ENCODE measurements around the gene CHERP.

DNA sequence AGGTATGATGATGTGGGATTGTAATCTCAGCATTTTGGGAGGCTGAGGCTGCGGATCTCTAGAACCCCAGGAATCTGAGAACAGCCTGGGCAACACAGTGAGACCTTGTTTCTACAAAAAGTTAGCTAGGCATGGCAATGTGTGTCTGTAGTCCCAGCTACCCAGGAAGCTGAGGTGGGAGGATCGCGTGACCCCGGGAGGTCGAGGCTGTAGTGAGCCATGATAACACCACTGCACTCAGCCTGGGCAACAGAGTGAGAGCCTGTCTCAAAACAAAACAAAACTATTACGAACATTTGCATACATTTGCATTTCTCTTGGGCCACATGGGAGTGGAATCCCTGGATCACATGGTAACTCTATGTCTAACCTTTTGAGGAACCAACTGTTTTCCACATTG lies 44.4 kb downstream of the CHERP start:
- TF ChIP-seq ZNF264 (CRISPR knock-in tag; IDR thresholded peaks at IDR 0.05), result no peak
- TF ChIP-seq ESRRA (CRISPR knock-in tag; IDR thresholded peaks at IDR 0.05; ENCODE audit: low read depth), result no peak
- TF ChIP-seq, protein P1, sequence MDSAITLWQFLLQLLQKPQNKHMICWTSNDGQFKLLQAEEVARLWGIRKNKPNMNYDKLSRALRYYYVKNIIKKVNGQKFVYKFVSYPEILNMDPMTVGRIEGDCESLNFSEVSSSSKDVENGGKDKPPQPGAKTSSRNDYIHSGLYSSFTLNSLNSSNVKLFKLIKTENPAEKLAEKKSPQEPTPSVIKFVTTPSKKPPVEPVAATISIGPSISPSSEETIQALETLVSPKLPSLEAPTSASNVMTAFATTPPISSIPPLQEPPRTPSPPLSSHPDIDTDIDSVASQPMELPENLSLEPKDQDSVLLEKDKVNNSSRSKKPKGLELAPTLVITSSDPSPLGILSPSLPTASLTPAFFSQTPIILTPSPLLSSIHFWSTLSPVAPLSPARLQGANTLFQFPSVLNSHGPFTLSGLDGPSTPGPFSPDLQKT (CRISPR knock-in tag; IDR thresholded peaks at IDR 0.05; ENCODE audit: borderline replicate concordance), result no peak
- no peak for TF ChIP-seq ZNF777 (CRISPR knock-in tag; IDR thresholded peaks at IDR 0.05)
- TF ChIP-seq ZNF672 (CRISPR knock-in tag; IDR thresholded peaks at IDR 0.05), result no peak
- TF ChIP-seq, protein P2, sequence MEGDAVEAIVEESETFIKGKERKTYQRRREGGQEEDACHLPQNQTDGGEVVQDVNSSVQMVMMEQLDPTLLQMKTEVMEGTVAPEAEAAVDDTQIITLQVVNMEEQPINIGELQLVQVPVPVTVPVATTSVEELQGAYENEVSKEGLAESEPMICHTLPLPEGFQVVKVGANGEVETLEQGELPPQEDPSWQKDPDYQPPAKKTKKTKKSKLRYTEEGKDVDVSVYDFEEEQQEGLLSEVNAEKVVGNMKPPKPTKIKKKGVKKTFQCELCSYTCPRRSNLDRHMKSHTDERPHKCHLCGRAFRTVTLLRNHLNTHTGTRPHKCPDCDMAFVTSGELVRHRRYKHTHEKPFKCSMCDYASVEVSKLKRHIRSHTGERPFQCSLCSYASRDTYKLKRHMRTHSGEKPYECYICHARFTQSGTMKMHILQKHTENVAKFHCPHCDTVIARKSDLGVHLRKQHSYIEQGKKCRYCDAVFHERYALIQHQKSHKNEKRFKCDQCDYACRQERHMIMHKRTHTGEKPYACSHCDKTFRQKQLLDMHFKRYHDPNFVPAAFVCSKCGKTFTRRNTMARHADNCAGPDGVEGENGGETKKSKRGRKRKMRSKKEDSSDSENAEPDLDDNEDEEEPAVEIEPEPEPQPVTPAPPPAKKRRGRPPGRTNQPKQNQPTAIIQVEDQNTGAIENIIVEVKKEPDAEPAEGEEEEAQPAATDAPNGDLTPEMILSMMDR (CRISPR knock-in tag; IDR thresholded peaks at IDR 0.05), result no peak
- TF ChIP-seq, protein P3, sequence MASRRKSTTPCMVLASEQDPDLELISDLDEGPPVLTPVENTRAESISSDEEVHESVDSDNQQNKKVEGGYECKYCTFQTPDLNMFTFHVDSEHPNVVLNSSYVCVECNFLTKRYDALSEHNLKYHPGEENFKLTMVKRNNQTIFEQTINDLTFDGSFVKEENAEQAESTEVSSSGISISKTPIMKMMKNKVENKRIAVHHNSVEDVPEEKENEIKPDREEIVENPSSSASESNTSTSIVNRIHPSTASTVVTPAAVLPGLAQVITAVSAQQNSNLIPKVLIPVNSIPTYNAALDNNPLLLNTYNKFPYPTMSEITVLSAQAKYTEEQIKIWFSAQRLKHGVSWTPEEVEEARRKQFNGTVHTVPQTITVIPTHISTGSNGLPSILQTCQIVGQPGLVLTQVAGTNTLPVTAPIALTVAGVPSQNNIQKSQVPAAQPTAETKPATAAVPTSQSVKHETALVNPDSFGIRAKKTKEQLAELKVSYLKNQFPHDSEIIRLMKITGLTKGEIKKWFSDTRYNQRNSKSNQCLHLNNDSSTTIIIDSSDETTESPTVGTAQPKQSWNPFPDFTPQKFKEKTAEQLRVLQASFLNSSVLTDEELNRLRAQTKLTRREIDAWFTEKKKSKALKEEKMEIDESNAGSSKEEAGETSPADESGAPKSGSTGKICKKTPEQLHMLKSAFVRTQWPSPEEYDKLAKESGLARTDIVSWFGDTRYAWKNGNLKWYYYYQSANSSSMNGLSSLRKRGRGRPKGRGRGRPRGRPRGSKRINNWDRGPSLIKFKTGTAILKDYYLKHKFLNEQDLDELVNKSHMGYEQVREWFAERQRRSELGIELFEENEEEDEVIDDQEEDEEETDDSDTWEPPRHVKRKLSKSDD (CRISPR knock-in tag; IDR thresholded peaks at IDR 0.05; ENCODE audit: low read depth), result no peak
- TF ChIP-seq CHD4 (IDR thresholded peaks at IDR 0.05; ENCODE audit: borderline replicate concordance, low read length), result no peak
- TF ChIP-seq RBFOX2 (IDR thresholded peaks at IDR 0.05; ENCODE audit: low read depth, low read length), result no peak
- TF ChIP-seq, protein P4, sequence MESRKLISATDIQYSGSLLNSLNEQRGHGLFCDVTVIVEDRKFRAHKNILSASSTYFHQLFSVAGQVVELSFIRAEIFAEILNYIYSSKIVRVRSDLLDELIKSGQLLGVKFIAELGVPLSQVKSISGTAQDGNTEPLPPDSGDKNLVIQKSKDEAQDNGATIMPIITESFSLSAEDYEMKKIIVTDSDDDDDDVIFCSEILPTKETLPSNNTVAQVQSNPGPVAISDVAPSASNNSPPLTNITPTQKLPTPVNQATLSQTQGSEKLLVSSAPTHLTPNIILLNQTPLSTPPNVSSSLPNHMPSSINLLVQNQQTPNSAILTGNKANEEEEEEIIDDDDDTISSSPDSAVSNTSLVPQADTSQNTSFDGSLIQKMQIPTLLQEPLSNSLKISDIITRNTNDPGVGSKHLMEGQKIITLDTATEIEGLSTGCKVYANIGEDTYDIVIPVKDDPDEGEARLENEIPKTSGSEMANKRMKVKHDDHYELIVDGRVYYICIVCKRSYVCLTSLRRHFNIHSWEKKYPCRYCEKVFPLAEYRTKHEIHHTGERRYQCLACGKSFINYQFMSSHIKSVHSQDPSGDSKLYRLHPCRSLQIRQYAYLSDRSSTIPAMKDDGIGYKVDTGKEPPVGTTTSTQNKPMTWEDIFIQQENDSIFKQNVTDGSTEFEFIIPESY (CRISPR knock-in tag; IDR thresholded peaks at IDR 0.05), result no peak

All from HepG2 (cell line).